OCI-LY1 (cell line): ENCODE measurements around the gene ELMO1.

Experiments
- H2AFZ ChIP-seq: fragments of 200-600 bp; sonication (generic), shearing (Covaris generic); 2 replicates; pipeline ENCODE4 v1.6.0; 2014; ENCODE audit warnings: antibody characterized with exemption, mild to moderate bottlenecking, low read length
- H3F3A ChIP-seq: fragments of 200-600 bp; sonication (generic), shearing (Covaris generic); 2 replicates; pipeline ENCODE4 v1.6.0; 2014; ENCODE audit warnings: mild to moderate bottlenecking, antibody characterized with exemption, low read length, moderate library complexity; ENCODE audit not compliant: insufficient read depth
- H3K27ac ChIP-seq: fragments of 200-600 bp; sonication (generic); 2 replicates; pipeline ENCODE4 v1.5.1; 2014; ENCODE audit warnings: low read length, mixed run types, mild to moderate bottlenecking, low read depth; ENCODE audit not compliant: poor library complexity, severe bottlenecking
- H3K27me3 ChIP-seq: fragments of 200-600 bp; sonication (generic); 2 replicates; pipeline ENCODE4 v1.6.0; 2014; ENCODE audit warnings: antibody characterized with exemption, mild to moderate bottlenecking, low read length, moderate library complexity; ENCODE audit not compliant: insufficient read depth
- H3K36me3 ChIP-seq: fragments of 200-600 bp; sonication (generic); 2 replicates; pipeline ENCODE4 v1.6.1; 2014; ENCODE audit warnings: mild to moderate bottlenecking, antibody characterized with exemption, low read length, moderate library complexity, mixed read lengths; ENCODE audit not compliant: insufficient read depth
- H3K4me1 ChIP-seq: fragments of 200-600 bp; sonication (generic); 2 replicates; pipeline ENCODE4 v1.5.1; 2014; ENCODE audit warnings: mild to moderate bottlenecking, low read length, moderate library complexity; ENCODE audit not compliant: insufficient read depth, severe bottlenecking
- H3K4me2 ChIP-seq: fragments of 200-600 bp; sonication (generic), shearing (Covaris generic); 2 replicates; pipeline ENCODE4 v1.6.1; 2014; ENCODE audit warnings: low read length
- H3K4me3 ChIP-seq: fragments of 200-600 bp; sonication (generic); 2 replicates; pipeline ENCODE4 v1.5.1; 2014; ENCODE audit warnings: low read length, low read depth, mild to moderate bottlenecking, mixed read lengths; ENCODE audit not compliant: poor library complexity, severe bottlenecking
- H3K79me2 ChIP-seq: fragments of 200-600 bp; shearing (Covaris generic); 2 replicates; pipeline ENCODE4 v1.6.1; 2016; ENCODE audit warnings: mixed run types, low read length, mixed read lengths; ENCODE audit not compliant: insufficient read depth
- H3K9ac ChIP-seq: fragments of 200-600 bp; sonication (generic), shearing (Covaris generic); 2 replicates; pipeline ENCODE4 v1.6.1; 2014; ENCODE audit warnings: mild to moderate bottlenecking, low read length, mixed read lengths
- H3K9me2 ChIP-seq: fragments of 200-600 bp; sonication (generic), shearing (Covaris generic); 2 replicates; pipeline ENCODE4 v1.6.1; 2014; ENCODE audit warnings: low read depth, mild to moderate bottlenecking, low read length, mixed read lengths
- H3K9me3 ChIP-seq: fragments of 200-600 bp; shearing (Covaris generic); 2 replicates; pipeline ENCODE4 v1.6.1; 2014; ENCODE audit warnings: low read length, mixed read lengths
- H4K20me1 ChIP-seq: fragments of 200-600 bp; sonication (generic), shearing (Covaris generic); 2 replicates; pipeline ENCODE4 v1.6.0; 2016; ENCODE audit warnings: mild to moderate bottlenecking, low read length; ENCODE audit not compliant: insufficient read depth
- EZH2 ChIP-seq: fragments of 200-600 bp; sonication (generic), shearing (Covaris generic); IDR thresholded peaks from 2 replicates; pipeline ENCODE4 v1.8.0; 2017; ENCODE audit warnings: borderline replicate concordance, mixed run types, mild to moderate bottlenecking, antibody characterized with exemption, low read length, moderate library complexity, mixed read lengths
- TF ChIP-seq, protein P1 (sequence below): fragments of 200-600 bp; sonication (generic), shearing (Covaris generic); IDR thresholded peaks from 2 replicates; pipeline ENCODE4 v1.5.1; 2017; ENCODE audit warnings: mild to moderate bottlenecking, antibody characterized with exemption, low read length, moderate library complexity, mixed read lengths

The ELMO1 gene

DNA sequence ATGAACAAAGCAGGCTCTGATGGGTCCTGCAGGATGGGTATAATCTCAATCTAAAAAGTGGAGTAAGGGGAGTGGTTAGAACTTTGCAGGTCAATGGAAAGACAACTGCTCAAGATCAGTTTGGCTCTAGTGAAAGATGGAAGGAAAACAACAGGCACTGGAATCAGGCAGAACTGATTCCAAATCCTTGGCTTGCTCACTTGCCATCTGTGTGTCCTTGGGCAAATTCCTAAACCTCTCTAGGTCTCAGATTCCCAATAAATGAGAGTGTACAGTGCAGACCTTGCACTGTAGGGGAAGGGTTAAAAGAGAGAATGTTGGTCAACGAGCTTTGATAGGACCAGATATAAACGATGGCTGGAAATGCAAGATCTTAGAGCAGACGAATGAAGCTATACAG lies 538.3 kb downstream of the ELMO1 start:
- no peaks in the 10 kb centered on the region for H4K20me1 ChIP-seq
- no peaks in the 10 kb centered on the region for H3K79me2 ChIP-seq
- no peaks in the 10 kb centered on the region for H3K9me2 ChIP-seq
- peaks cover 38% of the 10 kb centered on the region; the same call in 1 of the 2 replicates for H3K36me3 ChIP-seq
- H3K27me3 ChIP-seq, result no peaks in the 10 kb centered on the region
- H3K4me3 ChIP-seq, result no peak overlapping the region
- no peak overlapping the region for H2AFZ ChIP-seq
- H3K27ac ChIP-seq, result no peak overlapping the region
- no peak overlapping the region for H3K4me2 ChIP-seq
- no peak overlapping the region for H3K9ac ChIP-seq
- H3K9me3 ChIP-seq, result no peaks in the 10 kb centered on the region
- no peaks in the 10 kb centered on the region for H3K4me1 ChIP-seq
- H3F3A ChIP-seq, result no peaks in the 10 kb centered on the region
- TF ChIP-seq, protein P1, sequence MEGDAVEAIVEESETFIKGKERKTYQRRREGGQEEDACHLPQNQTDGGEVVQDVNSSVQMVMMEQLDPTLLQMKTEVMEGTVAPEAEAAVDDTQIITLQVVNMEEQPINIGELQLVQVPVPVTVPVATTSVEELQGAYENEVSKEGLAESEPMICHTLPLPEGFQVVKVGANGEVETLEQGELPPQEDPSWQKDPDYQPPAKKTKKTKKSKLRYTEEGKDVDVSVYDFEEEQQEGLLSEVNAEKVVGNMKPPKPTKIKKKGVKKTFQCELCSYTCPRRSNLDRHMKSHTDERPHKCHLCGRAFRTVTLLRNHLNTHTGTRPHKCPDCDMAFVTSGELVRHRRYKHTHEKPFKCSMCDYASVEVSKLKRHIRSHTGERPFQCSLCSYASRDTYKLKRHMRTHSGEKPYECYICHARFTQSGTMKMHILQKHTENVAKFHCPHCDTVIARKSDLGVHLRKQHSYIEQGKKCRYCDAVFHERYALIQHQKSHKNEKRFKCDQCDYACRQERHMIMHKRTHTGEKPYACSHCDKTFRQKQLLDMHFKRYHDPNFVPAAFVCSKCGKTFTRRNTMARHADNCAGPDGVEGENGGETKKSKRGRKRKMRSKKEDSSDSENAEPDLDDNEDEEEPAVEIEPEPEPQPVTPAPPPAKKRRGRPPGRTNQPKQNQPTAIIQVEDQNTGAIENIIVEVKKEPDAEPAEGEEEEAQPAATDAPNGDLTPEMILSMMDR, result no peak
- no peak for TF ChIP-seq EZH2

DNA sequence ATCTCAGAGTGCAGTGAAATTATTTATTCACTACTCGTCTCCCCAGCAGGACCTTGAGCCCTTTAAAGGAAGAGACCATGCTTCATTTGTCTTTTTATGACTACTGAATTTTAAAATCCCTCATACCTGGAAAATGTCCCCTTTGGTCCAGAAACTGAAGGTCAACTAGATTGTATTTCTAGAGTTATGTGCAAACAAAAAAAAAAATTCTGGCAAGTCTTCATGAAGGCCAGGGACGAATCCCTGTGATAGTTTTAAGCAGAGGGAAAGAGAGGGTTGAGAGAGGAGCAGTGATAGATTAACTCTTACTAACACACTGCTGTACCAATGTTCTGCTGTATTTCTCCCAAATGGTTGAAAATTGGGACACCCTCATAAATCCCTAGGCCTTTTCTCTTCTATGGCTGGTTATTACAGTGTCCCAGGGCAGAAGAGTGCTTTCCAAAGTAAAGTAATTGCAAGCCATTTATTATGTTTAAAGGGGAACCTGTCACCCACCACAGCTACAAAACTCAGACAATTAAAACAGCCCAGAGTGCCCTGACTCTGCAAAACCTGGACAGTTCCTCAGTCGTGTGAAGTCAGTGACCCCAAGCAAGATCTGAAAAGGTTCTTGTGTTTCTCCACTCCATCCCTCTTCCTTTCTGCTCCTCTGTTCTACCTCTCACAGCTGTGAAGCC lies 541.6 kb downstream of the ELMO1 start:
- Histone ChIP-seq H3K36me3 (peaks cover 66% of the 10 kb centered on the region), H3K4me2 (no peak overlapping the region), H3F3A (no peaks in the 10 kb centered on the region), H3K79me2 (no peaks in the 10 kb centered on the region), H3K9me3 (no peaks in the 10 kb centered on the region), H3K9ac (no peak overlapping the region), H4K20me1 (no peaks in the 10 kb centered on the region), H3K4me3 (no peak overlapping the region), H3K9me2 (no peaks in the 10 kb centered on the region), H3K4me1 (no peaks in the 10 kb centered on the region), H3K27ac (no peak overlapping the region), H2AFZ (no peak overlapping the region), H3K27me3 (no peaks in the 10 kb centered on the region)
- TF ChIP-seq, protein P1, result no peak
- TF ChIP-seq EZH2, result no peak

DNA sequence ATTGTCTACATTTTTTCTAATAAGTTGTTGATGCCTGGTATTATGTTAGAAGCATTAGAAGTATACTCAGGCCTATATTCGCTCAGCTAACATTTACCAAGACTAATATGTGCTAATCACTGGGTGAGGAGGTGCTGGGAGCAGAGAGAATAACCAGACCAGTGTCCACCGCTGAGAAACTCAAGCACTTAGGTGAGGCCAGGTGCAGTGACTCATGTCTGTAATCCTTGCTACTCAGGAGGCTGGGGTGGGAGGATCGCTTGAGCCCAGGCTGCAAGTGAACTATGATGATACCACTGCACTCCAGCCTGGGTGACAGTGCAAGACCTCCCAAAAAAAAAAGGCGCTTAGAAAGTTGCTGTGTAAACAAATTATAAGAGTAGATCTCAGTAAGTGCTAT lies 542.2 kb downstream of the ELMO1 start:
- Histone ChIP-seq H4K20me1 (no peaks in the 10 kb centered on the region), H3F3A (no peaks in the 10 kb centered on the region), H3K9me2 (no peaks in the 10 kb centered on the region), H3K27ac (no peak overlapping the region), H3K4me1 (no peaks in the 10 kb centered on the region), H3K4me3 (no peak overlapping the region), H2AFZ (no peak overlapping the region), H3K79me2 (no peaks in the 10 kb centered on the region), H3K9ac (no peak overlapping the region), H3K27me3 (no peaks in the 10 kb centered on the region), H3K36me3 (peaks cover 66% of the 10 kb centered on the region), H3K4me2 (no peak overlapping the region), H3K9me3 (no peaks in the 10 kb centered on the region)
- TF ChIP-seq, protein P1, result no peak
- TF ChIP-seq EZH2, result no peak
